Lung (tissue), 12 donors: ENCODE results near the gene URM1. TPM values are rescaled to one million over a fixed set of nuclear protein-coding genes. Genes with fewer than 3 reads are reported as not detected.

ENCODE experiments used
- ATAC-seq: fragments of 200-7000 bp; cut with Tn5 transposase; one replicate; pipeline ENCODE4 v1.9.1; 2020; ENCODE audit warnings: moderate number of reproducible peaks; ENCODE audit not compliant: insufficient read depth, low FRiP score
- DNase-seq, 3 donors: peaks; one replicate each; pipeline ENCODE4 v3.0.0-alpha.2; 2013 to 2017
- H3K27ac ChIP-seq, 2 donors: one replicate each; pipeline ENCODE4 v1.5.1; 2013; ENCODE audit warnings: mild to moderate bottlenecking in 2 of 2, moderate library complexity in 2 of 2, control low read depth in 1 of 2, inconsistent platforms in 1 of 2, low read depth in 1 of 2, low read length in 1 of 2
- H3K27me3 ChIP-seq, 3 donors: one replicate each; pipeline ENCODE4 v1.5.1; 2013; ENCODE audit warnings: low read length in 2 of 3; ENCODE audit not compliant: control insufficient read depth in 3 of 3, insufficient read depth in 3 of 3
- H3K36me3 ChIP-seq, 4 donors: one replicate each; pipeline ENCODE4 v1.5.1; 2013; ENCODE audit warnings: low read length in 4 of 4, mild to moderate bottlenecking in 1 of 4, moderate library complexity in 1 of 4; ENCODE audit not compliant: control insufficient read depth in 4 of 4, insufficient read depth in 4 of 4
- H3K4me1 ChIP-seq, 5 donors: one replicate each; pipeline ENCODE4 v1.5.1; 2013; ENCODE audit warnings: low read length in 5 of 5, mild to moderate bottlenecking in 2 of 5, moderate library complexity in 1 of 5; ENCODE audit not compliant: control insufficient read depth in 5 of 5, insufficient read depth in 5 of 5
- H3K4me3 ChIP-seq: one replicate; pipeline ENCODE4 v1.5.1; 2013; ENCODE audit warnings: mild to moderate bottlenecking, control low read depth, moderate library complexity
- H3K9ac ChIP-seq, 2 donors: one replicate each; pipeline ENCODE4 v1.5.1; 2013; ENCODE audit warnings: low read length in 2 of 2, control low read depth in 1 of 2; ENCODE audit not compliant: insufficient read depth in 1 of 2
- H3K9me3 ChIP-seq, 4 donors: one replicate each; pipeline ENCODE4 v1.5.1; 2013; ENCODE audit warnings: low read length in 3 of 4, mild to moderate bottlenecking in 1 of 4, moderate library complexity in 1 of 4; ENCODE audit not compliant: control insufficient read depth in 4 of 4, insufficient read depth in 3 of 4
- WGBS, 2 donors: extraction: QIAGEN DNeasy Blood & Tissue Kit; methylation state at CpG; one replicate each; pipeline ENCODE4 v1.1.7; 2013; 5-methylcytosine and 5-hydroxymethylcytosine counted together
- polyA plus RNA-seq, 2 donors: library from polyadenylated mRNA; stranded (reverse); fragments of 200-250 nt; gene quantifications; one replicate each; pipeline ENCODE4 v1.2.1, GENCODE V29; 2013
- total RNA-seq, 2 donors: library from RNA; depleted of rRNA in 1 of 2; stranded (reverse); fragments of >200 nt in 1 of 2; gene quantifications; one replicate each; pipeline ENCODE4 v1.2.1, GENCODE V29; 2014 to 2021
- TF ChIP-seq, protein P1 (sequence below): IDR thresholded peaks from 2 replicates; pipeline ENCODE4 v1.5.1; 2012; ENCODE audit warnings: mild to moderate bottlenecking; ENCODE audit errors: control extremely low read depth, extremely low read depth
- donor health status: control.
- donor health status: control.
- donor health status: Bipolar disorder and iron deficiency.
- donor health status: healthy.
- donor health status: DM: yes; HTN: yes; CAD: no.

URM1 gene
- total and polyA plus RNA-seq, 4 donors: 35.1 to 67.2 (median 61.3) TPM

DNA sequence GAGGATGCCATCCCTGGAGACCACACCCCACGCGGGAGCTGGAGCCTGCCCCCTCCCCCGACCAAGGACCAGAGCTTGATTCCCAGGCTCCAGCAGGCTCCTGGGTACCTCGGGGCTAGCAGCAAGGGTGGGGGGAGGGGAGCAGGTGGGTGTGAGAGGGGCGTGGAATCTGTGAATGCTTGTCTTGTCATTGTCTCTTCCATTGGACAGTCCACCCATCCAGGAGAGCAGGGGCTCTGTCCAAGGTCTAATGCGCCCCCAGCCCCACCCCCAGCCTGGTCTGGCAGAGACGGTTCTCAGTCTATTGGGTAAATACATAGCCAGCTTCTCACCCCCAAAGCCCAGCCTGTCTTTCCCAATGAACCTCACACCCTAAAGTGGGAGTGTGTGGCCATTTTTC lies 22.8 kb downstream of the URM1 start:
- H3K4me3 ChIP-seq: no peak overlapping the region
- H3K9me3 ChIP-seq: no peaks in the 10 kb centered on the region
- peaks cover 0 to 62% (median 50%) of the 10 kb centered on the region in 3 donors for H3K27me3 ChIP-seq
- peaks cover 0 to 15% (median 3%) of the 10 kb centered on the region in 5 donors for H3K4me1 ChIP-seq
- ATAC-seq (no peak), DNase-seq (no peak)
- H3K27ac ChIP-seq: no peak overlapping the region
- H3K36me3 ChIP-seq: peaks cover 3 to 29% (median 7%) of the 10 kb centered on the region in 4 donors
- 61 to 67% methylated on average over 7 of the region's 7 CpGs for WGBS, 2 donors
- TF ChIP-seq, protein P1, sequence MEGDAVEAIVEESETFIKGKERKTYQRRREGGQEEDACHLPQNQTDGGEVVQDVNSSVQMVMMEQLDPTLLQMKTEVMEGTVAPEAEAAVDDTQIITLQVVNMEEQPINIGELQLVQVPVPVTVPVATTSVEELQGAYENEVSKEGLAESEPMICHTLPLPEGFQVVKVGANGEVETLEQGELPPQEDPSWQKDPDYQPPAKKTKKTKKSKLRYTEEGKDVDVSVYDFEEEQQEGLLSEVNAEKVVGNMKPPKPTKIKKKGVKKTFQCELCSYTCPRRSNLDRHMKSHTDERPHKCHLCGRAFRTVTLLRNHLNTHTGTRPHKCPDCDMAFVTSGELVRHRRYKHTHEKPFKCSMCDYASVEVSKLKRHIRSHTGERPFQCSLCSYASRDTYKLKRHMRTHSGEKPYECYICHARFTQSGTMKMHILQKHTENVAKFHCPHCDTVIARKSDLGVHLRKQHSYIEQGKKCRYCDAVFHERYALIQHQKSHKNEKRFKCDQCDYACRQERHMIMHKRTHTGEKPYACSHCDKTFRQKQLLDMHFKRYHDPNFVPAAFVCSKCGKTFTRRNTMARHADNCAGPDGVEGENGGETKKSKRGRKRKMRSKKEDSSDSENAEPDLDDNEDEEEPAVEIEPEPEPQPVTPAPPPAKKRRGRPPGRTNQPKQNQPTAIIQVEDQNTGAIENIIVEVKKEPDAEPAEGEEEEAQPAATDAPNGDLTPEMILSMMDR: no peak
- no peak overlapping the region for H3K9ac ChIP-seq

DNA sequence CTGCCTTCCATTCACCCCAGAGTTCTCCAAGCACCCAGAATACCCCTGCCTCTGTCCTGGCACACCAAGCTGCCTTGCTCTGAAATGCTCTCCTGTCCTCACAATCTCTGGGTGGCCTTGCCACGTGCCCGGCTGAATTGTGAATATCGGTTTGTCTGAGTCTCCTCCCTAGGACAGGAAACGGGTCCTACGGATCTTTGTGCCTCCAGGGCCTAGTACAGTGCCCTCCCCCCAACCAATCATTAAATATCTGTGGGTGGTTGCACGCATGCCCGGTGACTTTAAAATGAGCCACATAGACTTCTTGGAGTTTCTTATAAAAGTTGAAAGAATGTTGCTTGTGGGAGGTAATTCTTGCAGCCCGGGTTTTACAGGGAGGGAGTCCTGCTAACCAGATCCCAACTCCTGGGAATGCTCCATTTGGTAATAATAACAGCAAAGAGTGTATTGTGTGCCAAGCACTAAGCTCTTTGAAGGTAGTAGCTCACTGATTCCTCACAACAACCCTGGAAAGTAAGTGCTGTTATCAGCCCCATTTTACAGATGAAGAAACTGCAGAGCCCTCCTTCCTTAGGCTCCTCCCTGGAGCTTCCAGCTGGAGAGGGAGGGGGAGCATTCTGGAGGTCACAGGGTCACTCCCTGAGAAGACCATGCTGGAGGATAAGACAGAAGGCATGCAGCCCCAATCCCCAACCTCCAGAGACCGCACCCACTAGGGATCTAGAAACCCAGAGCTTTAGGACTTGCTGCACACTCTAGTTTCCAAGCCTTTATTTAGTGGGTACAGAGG lies 23.4 kb downstream of the URM1 start:
- Histone ChIP-seq H3K9me3 (no peaks in the 10 kb centered on the region), H3K27ac (no peak overlapping the region), H3K9ac (no peak overlapping the region), H3K4me1 (peaks cover 0 to 15% (median 3%) of the 10 kb centered on the region in 5 donors), H3K4me3 (no peak overlapping the region), H3K36me3 (peaks cover 0 to 23% (median 5%) of the 10 kb centered on the region in 4 donors), H3K27me3 (peaks cover 0 to 62% (median 50%) of the 10 kb centered on the region in 3 donors)
- TF ChIP-seq, protein P1: no peak
- no peak for DNase-seq
- 69 to 76% methylated on average over 9 of the region's 9 CpGs for WGBS, 2 donors
- ATAC-seq: no peak

DNA sequence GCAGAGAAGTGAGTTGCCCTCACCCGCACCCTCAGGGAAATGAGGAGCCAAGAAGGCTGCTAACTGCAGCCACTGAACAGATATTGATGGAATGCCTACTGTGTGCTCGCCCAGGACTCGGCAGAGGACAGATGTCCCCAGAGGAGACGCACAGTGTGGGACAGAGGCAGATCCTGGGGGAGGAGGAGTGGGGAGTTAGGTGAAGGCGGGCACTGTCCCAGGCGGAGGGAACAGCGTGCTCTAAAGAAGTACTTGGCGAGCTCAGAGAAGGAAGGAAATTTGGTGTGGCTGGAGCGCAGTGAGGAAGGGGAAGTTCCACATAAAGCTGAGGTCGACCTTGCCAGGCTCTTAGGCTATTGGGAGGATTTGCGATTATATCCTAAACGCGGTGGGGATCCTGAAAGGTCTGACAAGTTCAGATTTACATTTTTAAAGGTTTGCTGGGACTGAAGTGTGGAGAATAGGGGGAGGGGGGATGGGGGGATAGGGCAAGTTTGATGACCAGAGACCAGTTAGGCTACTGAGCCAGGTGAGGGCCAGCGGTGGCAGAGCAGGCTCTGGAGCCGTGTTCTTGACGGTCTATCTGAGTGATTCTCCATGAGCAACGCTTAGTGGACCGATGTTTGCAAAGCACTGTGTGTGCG lies 25.9 kb downstream of the URM1 start:
- peaks cover 0 to 51% (median 37%) of the 10 kb centered on the region in 3 donors for H3K27me3 ChIP-seq
- H3K4me1 ChIP-seq: peaks cover 0 to 15% (median 3%) of the 10 kb centered on the region in 5 donors
- H3K4me3 ChIP-seq: no peak overlapping the region
- no peaks in the 10 kb centered on the region for H3K9me3 ChIP-seq
- WGBS, 2 donors: 9% methylated on average over 19 of the region's 19 CpGs
- no peak for ATAC-seq
- TF ChIP-seq, protein P1: no peak
- no peak overlapping the region for H3K27ac ChIP-seq
- no peak overlapping the region for H3K9ac ChIP-seq
- peaks cover 0 to 14% (median 2%) of the 10 kb centered on the region in 4 donors for H3K36me3 ChIP-seq
- no peak for DNase-seq
